ENCODE measurements around the gene CAMK2D. TPM values are rescaled to one million over a fixed set of nuclear protein-coding genes. Genes with fewer than 3 reads are reported as not detected.

The CAMK2D gene
- total RNA-seq, 1 donor, result 207 TPM

DNA sequence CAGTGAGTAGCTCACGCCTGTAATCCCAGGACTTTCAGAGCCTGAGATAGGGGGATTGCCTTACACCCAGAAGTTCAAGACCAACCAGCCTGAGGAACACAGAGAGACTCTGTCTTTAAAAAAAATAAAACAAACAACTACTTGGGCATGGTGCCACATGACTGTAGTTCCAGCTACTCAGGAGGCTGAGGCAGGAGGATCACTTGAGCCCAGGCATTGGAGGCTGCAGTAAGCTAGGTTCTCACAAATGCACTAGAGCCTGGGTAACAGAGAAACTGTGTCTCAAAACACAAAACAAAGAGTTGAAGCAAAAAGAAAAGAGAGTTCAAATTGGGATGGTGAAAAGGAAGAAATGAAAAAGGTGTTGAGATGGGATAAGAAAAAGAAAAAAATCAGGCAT, 10.8 kb downstream of the CAMK2D start:
- H4K20me1 ChIP-seq (ENCODE audit: insufficient read depth, low read length), result no peaks in the 10 kb centered on the region

DNA sequence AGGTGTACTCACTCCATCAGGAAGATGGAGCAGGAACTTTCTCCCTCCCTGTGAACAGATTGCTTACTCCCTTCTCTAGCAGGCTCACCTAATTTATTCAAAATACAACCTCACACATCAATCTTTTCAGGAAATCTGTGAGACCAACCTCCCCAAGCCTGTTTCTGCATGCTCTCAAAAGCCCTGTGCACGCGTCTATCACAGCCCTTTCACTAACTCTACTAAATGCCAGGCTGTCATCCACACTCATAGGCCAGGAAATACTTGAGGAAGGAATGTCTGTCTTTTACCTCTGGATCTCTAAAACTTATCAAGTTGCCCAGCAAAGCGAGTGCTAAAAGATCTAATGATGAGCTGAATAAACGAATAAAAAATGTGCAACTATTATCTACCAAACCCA, 11.2 kb downstream of the CAMK2D start:
- TF ChIP-seq, protein P1, sequence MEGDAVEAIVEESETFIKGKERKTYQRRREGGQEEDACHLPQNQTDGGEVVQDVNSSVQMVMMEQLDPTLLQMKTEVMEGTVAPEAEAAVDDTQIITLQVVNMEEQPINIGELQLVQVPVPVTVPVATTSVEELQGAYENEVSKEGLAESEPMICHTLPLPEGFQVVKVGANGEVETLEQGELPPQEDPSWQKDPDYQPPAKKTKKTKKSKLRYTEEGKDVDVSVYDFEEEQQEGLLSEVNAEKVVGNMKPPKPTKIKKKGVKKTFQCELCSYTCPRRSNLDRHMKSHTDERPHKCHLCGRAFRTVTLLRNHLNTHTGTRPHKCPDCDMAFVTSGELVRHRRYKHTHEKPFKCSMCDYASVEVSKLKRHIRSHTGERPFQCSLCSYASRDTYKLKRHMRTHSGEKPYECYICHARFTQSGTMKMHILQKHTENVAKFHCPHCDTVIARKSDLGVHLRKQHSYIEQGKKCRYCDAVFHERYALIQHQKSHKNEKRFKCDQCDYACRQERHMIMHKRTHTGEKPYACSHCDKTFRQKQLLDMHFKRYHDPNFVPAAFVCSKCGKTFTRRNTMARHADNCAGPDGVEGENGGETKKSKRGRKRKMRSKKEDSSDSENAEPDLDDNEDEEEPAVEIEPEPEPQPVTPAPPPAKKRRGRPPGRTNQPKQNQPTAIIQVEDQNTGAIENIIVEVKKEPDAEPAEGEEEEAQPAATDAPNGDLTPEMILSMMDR (IDR thresholded peaks at IDR 0.05; ENCODE audit: extremely low read depth, low read depth, low read length), result no peak
- no peak overlapping the region for H3K4me3 ChIP-seq (ENCODE audit: insufficient read depth, low read length)
- no peak overlapping the region for H3K4me2 ChIP-seq (ENCODE audit: insufficient read depth, low read length)
- H3K27me3 ChIP-seq (ENCODE audit: insufficient read depth, low read length), result no peaks in the 10 kb centered on the region
- H3K27ac ChIP-seq (ENCODE audit: low read depth, low read length), result no peak overlapping the region
- peaks cover 87% of the 10 kb centered on the region for H3K79me2 ChIP-seq (ENCODE audit: insufficient read depth, low read length)
- no peak overlapping the region for H2AFZ ChIP-seq (ENCODE audit: low read length)
- no peaks in the 10 kb centered on the region for H4K20me1 ChIP-seq (ENCODE audit: insufficient read depth, low read length)
- no peaks in the 10 kb centered on the region for H3K9me3 ChIP-seq (ENCODE audit: low read depth, low read length)
- DNase-seq (ENCODE audit: insufficient read length, low spot score, missing footprints), result no peak
- peaks cover 24% of the 10 kb centered on the region for H3K36me3 ChIP-seq (ENCODE audit: insufficient read depth, low read length)
- peaks cover under 1% of the 10 kb centered on the region for H3K4me1 ChIP-seq (ENCODE audit: insufficient read depth, low read length)

More for the DNA sequence above, 10.8 kb downstream of the CAMK2D start:
- H3K79me2 ChIP-seq (ENCODE audit: insufficient read depth, low read length), result peaks cover 87% of the 10 kb centered on the region
- H3K9me3 ChIP-seq (ENCODE audit: low read depth, low read length), result no peaks in the 10 kb centered on the region
- TF ChIP-seq, protein P1 (IDR thresholded peaks at IDR 0.05; ENCODE audit: extremely low read depth, low read depth, low read length), result no peak
- H3K27me3 ChIP-seq (ENCODE audit: insufficient read depth, low read length), result no peaks in the 10 kb centered on the region
- peaks cover 5% of the 10 kb centered on the region for H3K4me1 ChIP-seq (ENCODE audit: insufficient read depth, low read length)
- no peak for DNase-seq (ENCODE audit: insufficient read length, low spot score, missing footprints)
- no peak overlapping the region for H3K27ac ChIP-seq (ENCODE audit: low read depth, low read length)
- H3K4me2 ChIP-seq (ENCODE audit: insufficient read depth, low read length), result no peak overlapping the region
- H2AFZ ChIP-seq (ENCODE audit: low read length), result no peak overlapping the region
- no peak overlapping the region for H3K4me3 ChIP-seq (ENCODE audit: insufficient read depth, low read length)
- H3K36me3 ChIP-seq (ENCODE audit: insufficient read depth, low read length), result peaks cover 28% of the 10 kb centered on the region

- Histone ChIP-seq H3K79me2 (ENCODE audit: insufficient read depth, low read length) (peaks cover 87% of the 10 kb centered on the region), H3K27ac (ENCODE audit: low read depth, low read length) (no peak overlapping the region), H3K9me3 (ENCODE audit: low read depth, low read length) (no peaks in the 10 kb centered on the region), H3K27me3 (ENCODE audit: insufficient read depth, low read length) (no peaks in the 10 kb centered on the region), H2AFZ (ENCODE audit: low read length) (no peak overlapping the region), H3K36me3 (ENCODE audit: insufficient read depth, low read length) (peaks cover 14% of the 10 kb centered on the region), H3K4me2 (ENCODE audit: insufficient read depth, low read length) (no peak overlapping the region), H4K20me1 (ENCODE audit: insufficient read depth, low read length) (no peaks in the 10 kb centered on the region), H3K4me3 (ENCODE audit: insufficient read depth, low read length) (no peak overlapping the region), H3K4me1 (ENCODE audit: insufficient read depth, low read length) (no peaks in the 10 kb centered on the region)
- DNase-seq (ENCODE audit: insufficient read length, low spot score, missing footprints), result no peak
- TF ChIP-seq, protein P1 (IDR thresholded peaks at IDR 0.05; ENCODE audit: extremely low read depth, low read depth, low read length), result no peak
Measured at GRCh38 chr4:113749178-113749577, 12.4 kb downstream of the CAMK2D start.

DNA sequence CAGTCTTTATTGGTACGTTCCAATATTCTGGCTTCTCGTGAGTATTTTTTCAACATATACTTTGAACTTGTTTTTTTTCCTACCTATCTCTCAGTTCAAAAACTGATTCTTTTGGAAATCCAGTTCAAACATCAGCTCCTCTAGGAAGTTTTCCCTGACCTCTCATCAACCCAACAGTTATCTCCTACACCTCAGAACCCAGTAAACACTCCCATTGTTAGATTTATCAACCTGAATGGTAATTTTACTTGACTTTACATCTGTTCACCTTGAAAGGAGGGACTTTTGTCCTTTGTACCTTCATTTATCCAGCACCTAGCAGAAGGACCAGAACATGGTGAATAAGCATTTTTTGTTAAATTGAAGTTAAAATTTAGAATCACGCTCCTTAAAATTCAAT, 13.6 kb downstream of the CAMK2D start:
- H4K20me1 ChIP-seq (ENCODE audit: insufficient read depth, low read length), result no peaks in the 10 kb centered on the region
- H3K79me2 ChIP-seq (ENCODE audit: insufficient read depth, low read length), result peaks cover 87% of the 10 kb centered on the region
- no peak overlapping the region for H2AFZ ChIP-seq (ENCODE audit: low read length)
- no peaks in the 10 kb centered on the region for H3K9me3 ChIP-seq (ENCODE audit: low read depth, low read length)
- peaks cover 6% of the 10 kb centered on the region for H3K4me1 ChIP-seq (ENCODE audit: insufficient read depth, low read length)
- peaks cover 10% of the 10 kb centered on the region for H3K36me3 ChIP-seq (ENCODE audit: insufficient read depth, low read length)
- no peak overlapping the region for H3K27ac ChIP-seq (ENCODE audit: low read depth, low read length)
- H3K27me3 ChIP-seq (ENCODE audit: insufficient read depth, low read length), result no peaks in the 10 kb centered on the region
- TF ChIP-seq, protein P1 (IDR thresholded peaks at IDR 0.05; ENCODE audit: extremely low read depth, low read depth, low read length), result no peak
- no peak overlapping the region for H3K4me3 ChIP-seq (ENCODE audit: insufficient read depth, low read length)
- no peak for DNase-seq (ENCODE audit: insufficient read length, low spot score, missing footprints)
- H3K4me2 ChIP-seq (ENCODE audit: insufficient read depth, low read length), result no peak overlapping the region

All from osteoblast (primary cell).